Suprapubic skin (tissue), 4 donors: ENCODE measurements around the gene SLC6A11. TPM values are rescaled to one million over a fixed set of nuclear protein-coding genes. Genes with fewer than 3 reads are reported as not detected.
A peak's percentile ranks its signal among the peaks of the same experiment; 100 is the strongest.

Source experiments
- DNase-seq, 2 donors: peaks; one replicate each; pipeline ENCODE4 v3.0.0-alpha.2; 2019; ENCODE audit warnings: low spot score in 2 of 2
- H3K27ac ChIP-seq: fragments of 200-600 bp; sonication (generic); one replicate; pipeline ENCODE4 v1.5.1; 2019
- H3K27me3 ChIP-seq: fragments of 200-600 bp; sonication (generic); one replicate; pipeline ENCODE4 v1.5.1; 2019
- H3K36me3 ChIP-seq: fragments of 200-600 bp; sonication (generic); one replicate; pipeline ENCODE4 v1.5.1; 2019
- H3K4me1 ChIP-seq: fragments of 200-600 bp; sonication (generic); one replicate; pipeline ENCODE4 v1.5.1; 2019
- H3K4me3 ChIP-seq: fragments of 200-600 bp; sonication (generic); one replicate; pipeline ENCODE4 v1.5.1; 2019; ENCODE audit warnings: mild to moderate bottlenecking
- H3K9me3 ChIP-seq: fragments of 200-600 bp; sonication (generic); one replicate; pipeline ENCODE4 v1.5.1; 2019
- EP300 ChIP-seq: sonication (generic); formaldehyde crosslinking; IDR thresholded peaks from one replicate; pipeline ENCODE4 v1.6.1; 2017; ENCODE audit warnings: antibody characterized with exemption
- POLR2A ChIP-seq, 2 donors: fragments of 450-650 bp; IDR thresholded peaks; one replicate each; pipeline ENCODE4 v1.6.1; 2017; ENCODE audit warnings: antibody characterized with exemption in 2 of 2, mild to moderate bottlenecking in 2 of 2, moderate library complexity in 2 of 2
- POLR2AphosphoS5 ChIP-seq, 3 donors: sonication (generic); formaldehyde crosslinking; IDR thresholded peaks; one replicate each; pipeline ENCODE4 v1.6.1; 2017; ENCODE audit warnings: antibody characterized with exemption in 3 of 3
- WGBS: methylation state at CpG from one replicate; pipeline ENCODE4 v1.1.5; 2018; 5-methylcytosine and 5-hydroxymethylcytosine counted together
- total RNA-seq, 4 donors: library from RNA; depleted of rRNA; stranded (reverse); fragments of >200 nt; gene quantifications; one replicate each; pipeline ENCODE4 v1.1.0, GENCODE V29; 2016
- TF ChIP-seq, protein P1 (sequence below), 2 donors: fragments of 200-600 bp in 1 of 2; fragments of 450-650 bp in 1 of 2; sonication (generic) in 1 of 2; IDR thresholded peaks; one replicate each; pipeline ENCODE4 v1.5.1; 2016 to 2019; ENCODE audit warnings: antibody characterized with exemption in 2 of 2, mild to moderate bottlenecking in 1 of 2, moderate library complexity in 1 of 2

The SLC6A11 gene
- total RNA-seq, 4 donors from 2014 or later: 4.3 to 7.9 (median 6.2) TPM

DNA sequence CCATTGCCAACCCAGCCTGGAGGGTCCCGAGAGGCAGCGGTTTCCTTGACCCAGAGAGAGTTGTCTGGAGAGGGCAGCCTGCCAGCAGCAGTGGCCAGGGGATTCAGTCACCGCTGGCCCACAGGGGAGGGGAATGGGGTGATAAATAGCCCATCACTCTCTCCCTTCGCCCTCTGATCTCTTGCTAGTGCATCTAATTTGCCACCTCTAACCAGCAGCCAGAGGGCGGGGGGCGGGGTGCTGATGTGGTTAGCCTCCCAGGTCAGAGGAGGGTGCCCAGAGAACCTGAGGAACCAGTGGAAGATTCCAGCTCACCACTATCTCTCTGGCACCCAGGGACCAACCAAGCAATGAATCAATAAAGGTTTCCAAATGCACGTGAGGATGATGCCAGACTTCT is 35.1 kb upstream of the SLC6A11 start:
- no peaks in the 10 kb centered on the region for H3K9me3 ChIP-seq

DNA sequence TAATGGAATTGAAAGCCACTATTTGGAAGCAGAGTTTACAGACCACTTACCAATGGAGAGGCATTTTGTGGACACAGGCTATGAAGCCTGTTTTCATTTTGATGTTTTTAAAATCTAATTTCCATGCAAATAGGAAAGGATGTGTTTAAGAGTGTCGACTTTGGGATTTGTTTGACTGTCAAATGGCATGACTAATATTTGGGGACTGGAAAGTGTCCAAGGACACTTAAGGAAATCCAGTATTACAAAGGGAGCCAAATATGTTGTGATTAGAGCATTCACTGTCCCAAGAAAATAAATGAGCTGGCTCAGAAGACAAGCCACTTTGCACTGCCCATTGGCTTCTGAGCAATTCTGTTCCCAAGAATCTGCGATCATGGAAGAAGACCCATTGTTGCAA is 34.0 kb upstream of the SLC6A11 start:
- no peak for TF ChIP-seq POLR2A (IDR thresholded peaks at IDR 0.05)
- TF ChIP-seq, protein P1, sequence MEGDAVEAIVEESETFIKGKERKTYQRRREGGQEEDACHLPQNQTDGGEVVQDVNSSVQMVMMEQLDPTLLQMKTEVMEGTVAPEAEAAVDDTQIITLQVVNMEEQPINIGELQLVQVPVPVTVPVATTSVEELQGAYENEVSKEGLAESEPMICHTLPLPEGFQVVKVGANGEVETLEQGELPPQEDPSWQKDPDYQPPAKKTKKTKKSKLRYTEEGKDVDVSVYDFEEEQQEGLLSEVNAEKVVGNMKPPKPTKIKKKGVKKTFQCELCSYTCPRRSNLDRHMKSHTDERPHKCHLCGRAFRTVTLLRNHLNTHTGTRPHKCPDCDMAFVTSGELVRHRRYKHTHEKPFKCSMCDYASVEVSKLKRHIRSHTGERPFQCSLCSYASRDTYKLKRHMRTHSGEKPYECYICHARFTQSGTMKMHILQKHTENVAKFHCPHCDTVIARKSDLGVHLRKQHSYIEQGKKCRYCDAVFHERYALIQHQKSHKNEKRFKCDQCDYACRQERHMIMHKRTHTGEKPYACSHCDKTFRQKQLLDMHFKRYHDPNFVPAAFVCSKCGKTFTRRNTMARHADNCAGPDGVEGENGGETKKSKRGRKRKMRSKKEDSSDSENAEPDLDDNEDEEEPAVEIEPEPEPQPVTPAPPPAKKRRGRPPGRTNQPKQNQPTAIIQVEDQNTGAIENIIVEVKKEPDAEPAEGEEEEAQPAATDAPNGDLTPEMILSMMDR (IDR thresholded peaks at IDR 0.05): no peak
- TF ChIP-seq EP300: no peak
- no peak for TF ChIP-seq POLR2AphosphoS5 (IDR thresholded peaks at IDR 0.05)
- WGBS: 41% methylated on average over 2 of the region's 2 CpGs
- Histone ChIP-seq H3K27ac (no peak overlapping the region), H3K4me1 (peaks cover 7% of the 10 kb centered on the region), H3K27me3 (no peaks in the 10 kb centered on the region), H3K4me3 (no peak overlapping the region), H3K36me3 (no peaks in the 10 kb centered on the region), H3K9me3 (no peaks in the 10 kb centered on the region)
- no peak for DNase-seq

More for the DNA sequence above, 35.1 kb upstream of the SLC6A11 start:
- 75% methylated on average over 7 of the region's 7 CpGs for WGBS
- no peaks in the 10 kb centered on the region for H3K36me3 ChIP-seq
- no peaks in the 10 kb centered on the region for H3K27me3 ChIP-seq
- peak in 1 of 2 donors; percentile 41 for DNase-seq
- peaks cover 7% of the 10 kb centered on the region for H3K4me1 ChIP-seq
- TF ChIP-seq, protein P1 (IDR thresholded peaks at IDR 0.05): no peak
- TF ChIP-seq EP300: no peak
- TF ChIP-seq POLR2AphosphoS5 (IDR thresholded peaks at IDR 0.05): no peak
- H3K4me3 ChIP-seq: no peak overlapping the region
- no peak overlapping the region for H3K27ac ChIP-seq

DNA sequence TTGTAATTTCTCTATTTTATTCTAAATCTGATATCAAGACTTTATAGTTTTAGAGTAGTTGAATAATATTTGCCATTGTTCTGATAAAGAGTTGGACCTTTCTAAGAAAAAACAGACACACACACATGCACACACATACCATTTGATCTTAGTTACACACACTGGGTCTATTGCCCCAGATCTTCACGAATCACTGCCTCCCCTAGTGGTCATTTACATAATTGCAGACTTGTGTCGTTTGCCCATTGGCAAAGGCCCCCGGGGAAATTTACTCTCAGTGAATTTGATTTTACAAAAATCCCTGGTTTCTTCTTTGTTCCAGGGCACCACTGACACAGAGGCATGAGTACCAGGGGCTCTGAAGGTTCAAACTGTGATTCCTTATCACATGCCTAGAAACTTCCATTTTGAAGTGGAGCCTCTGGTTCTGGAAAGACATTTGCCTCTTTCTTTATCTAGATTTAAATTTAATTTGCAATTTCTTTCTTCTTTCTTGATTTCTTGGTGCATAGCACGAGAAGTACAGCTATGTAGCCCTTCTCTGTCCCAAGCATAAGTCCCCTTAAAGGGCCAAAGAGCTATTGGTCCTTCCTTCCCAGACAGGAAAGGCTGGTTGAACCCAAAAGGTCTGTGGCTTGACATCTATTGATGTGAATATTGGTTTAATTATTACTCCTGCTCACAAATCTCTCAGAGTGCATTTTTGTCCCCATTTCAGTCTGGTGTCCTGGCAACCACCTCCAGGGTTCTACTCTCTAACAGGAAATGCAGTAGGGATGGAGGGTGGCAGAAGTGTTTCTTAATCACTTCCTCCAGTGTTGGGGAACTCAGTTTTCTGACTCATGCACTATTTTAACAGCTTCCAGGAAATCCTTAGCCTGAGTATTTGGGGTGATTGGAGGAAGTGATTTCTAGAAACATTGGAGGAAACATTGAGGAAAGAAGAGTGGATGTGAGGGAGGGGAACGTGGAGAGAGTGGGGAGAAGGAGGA is 32.4 kb upstream of the SLC6A11 start:
- WGBS: 32% methylated on average over 5 of the region's 5 CpGs
- no peak overlapping the region for H3K27ac ChIP-seq
- H3K36me3 ChIP-seq: no peaks in the 10 kb centered on the region
- no peak overlapping the region for H3K4me3 ChIP-seq
- no peak for DNase-seq
- no peaks in the 10 kb centered on the region for H3K9me3 ChIP-seq
- peaks cover 7% of the 10 kb centered on the region for H3K4me1 ChIP-seq
- TF ChIP-seq, protein P1 (IDR thresholded peaks at IDR 0.05): peak in 1 of 2 donors; percentile 46
- TF ChIP-seq POLR2A (IDR thresholded peaks at IDR 0.05) (no peak), POLR2AphosphoS5 (IDR thresholded peaks at IDR 0.05) (no peak), EP300 (no peak)
- H3K27me3 ChIP-seq: no peaks in the 10 kb centered on the region

DNA sequence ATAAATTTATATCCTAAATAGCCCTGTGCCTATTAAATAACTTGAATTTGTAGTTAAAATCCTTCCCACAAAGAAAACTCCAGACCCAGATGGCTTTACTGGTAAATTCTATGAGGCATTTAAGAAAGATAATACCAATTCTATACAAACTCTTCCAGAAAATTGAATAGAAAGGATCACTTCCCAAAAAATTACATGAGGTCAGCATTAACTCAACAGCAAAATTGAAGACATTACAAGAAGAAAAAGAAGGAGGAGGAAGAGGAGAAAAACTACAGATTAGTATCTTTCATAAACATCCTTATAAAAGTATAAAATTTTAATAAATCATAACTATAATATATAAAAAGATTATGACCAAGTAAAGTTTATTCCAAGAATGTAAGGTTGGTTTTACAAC is 29.4 kb upstream of the SLC6A11 start:
- no peak overlapping the region for H3K27ac ChIP-seq

DNA sequence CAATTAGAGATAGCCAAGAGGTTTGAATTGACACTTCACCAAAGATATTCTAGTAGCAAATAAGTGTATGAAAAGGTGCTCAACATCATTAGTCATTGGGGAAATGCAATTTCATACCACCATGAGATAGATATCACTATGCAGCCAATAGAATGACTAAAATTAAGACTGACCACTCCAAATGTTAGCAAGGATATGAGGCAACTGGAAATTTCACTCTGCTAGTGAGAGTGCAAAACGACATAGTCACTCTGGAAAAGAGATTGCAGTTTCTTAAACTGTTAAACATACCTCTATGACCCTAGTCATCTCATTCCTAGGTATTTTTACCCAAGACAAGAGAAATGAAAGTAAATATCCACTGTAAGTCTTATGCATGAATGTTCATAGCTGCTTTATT is 27.6 kb upstream of the SLC6A11 start:
- WGBS: 38% methylated on average over 1 of the region's 1 CpG
- Histone ChIP-seq H3K27me3 (peaks cover 17% of the 10 kb centered on the region), H3K4me3 (no peak overlapping the region), H3K9me3 (no peaks in the 10 kb centered on the region), H3K36me3 (no peaks in the 10 kb centered on the region), H3K4me1 (no peaks in the 10 kb centered on the region), H3K27ac (no peak overlapping the region)
- TF ChIP-seq EP300 (no peak), POLR2AphosphoS5 (IDR thresholded peaks at IDR 0.05) (no peak), POLR2A (IDR thresholded peaks at IDR 0.05) (no peak)
- TF ChIP-seq, protein P1 (IDR thresholded peaks at IDR 0.05): no peak
- DNase-seq: no peak

More for the DNA sequence above, 29.4 kb upstream of the SLC6A11 start:
- H3K36me3 ChIP-seq: no peaks in the 10 kb centered on the region
- TF ChIP-seq POLR2A (IDR thresholded peaks at IDR 0.05) (no peak), POLR2AphosphoS5 (IDR thresholded peaks at IDR 0.05) (no peak), EP300 (no peak)
- TF ChIP-seq, protein P1 (IDR thresholded peaks at IDR 0.05): no peak
- H3K9me3 ChIP-seq: no peaks in the 10 kb centered on the region
- H3K4me1 ChIP-seq: peaks cover 7% of the 10 kb centered on the region
- peaks cover 8% of the 10 kb centered on the region for H3K27me3 ChIP-seq
- DNase-seq: no peak
- H3K4me3 ChIP-seq: no peak overlapping the region
